ENCODE results near the gene ADARB2. TPM values are rescaled to one million over a fixed set of nuclear protein-coding genes. Genes with fewer than 3 reads are reported as not detected.

ADARB2 gene
- total RNA-seq, 4 donors from 2014 or later, result 0.80 to 4.9 (median 2.3) TPM

GRCh38 chr10:1661416-1661815 lies 75.9 kb downstream of the ADARB2 start:
- H3K27ac ChIP-seq, result no peak overlapping the region
- no peak for TF ChIP-seq POLR2A (IDR thresholded peaks at IDR 0.05)
- TF ChIP-seq POLR2AphosphoS5 (IDR thresholded peaks at IDR 0.05), result no peak
- no peak for TF ChIP-seq EP300 (IDR thresholded peaks at IDR 0.05; ENCODE audit: low read depth)
- TF ChIP-seq CTCF (IDR thresholded peaks at IDR 0.05), result no peak
- in situ Hi-C loops (cut with MboI; ENCODE audit: low pct_ligation_motif_present in 1 of 4, low pct_unique_long_range_greater_than_20kb in 1 of 4, low sequenced_read_pairs in 3 of 4) (no loop called here), intact Hi-C loops (cut with DNase I; ENCODE audit: low total_unique reads) (no loop called here)
- no peaks in the 10 kb centered on the region for H3K4me1 ChIP-seq
- no peaks in the 10 kb centered on the region for H3K9me3 ChIP-seq
- H3K27me3 ChIP-seq, result no peaks in the 10 kb centered on the region
- DNase-seq, result no peak
- no peak overlapping the region for H3K4me3 ChIP-seq
- WGBS, 2 donors (ENCODE audit: low coverage in 1 of 2), result 88 to 100% methylated on average over 1 to 3 of the region's 3 CpGs
- H3K36me3 ChIP-seq, result no peaks in the 10 kb centered on the region

GRCh38 chr10:1660815-1661214 lies 76.5 kb downstream of the ADARB2 start:
- no peak overlapping the region for H3K27ac ChIP-seq

GRCh38 chr10:1660386-1660785 lies 76.9 kb downstream of the ADARB2 start:
- TF ChIP-seq POLR2AphosphoS5 (IDR thresholded peaks at IDR 0.05) (no peak), EP300 (IDR thresholded peaks at IDR 0.05; ENCODE audit: low read depth) (no peak), CTCF (IDR thresholded peaks at IDR 0.05) (no peak)
- in situ Hi-C loops (cut with MboI; ENCODE audit: low pct_ligation_motif_present in 1 of 4, low pct_unique_long_range_greater_than_20kb in 1 of 4, low sequenced_read_pairs in 3 of 4), result no loop called here
- Histone ChIP-seq H3K9me3 (no peaks in the 10 kb centered on the region), H3K27me3 (no peaks in the 10 kb centered on the region), H3K27ac (no peak overlapping the region), H3K4me3 (no peak overlapping the region), H3K36me3 (no peaks in the 10 kb centered on the region), H3K4me1 (peaks cover 0 to 3% (median 0%) of the 10 kb centered on the region in 4 donors)
- intact Hi-C loops (cut with DNase I; ENCODE audit: low total_unique reads), result no loop called here
- no peak for DNase-seq
- WGBS, 2 donors (ENCODE audit: low coverage in 1 of 2), result 68 to 83% methylated on average over 3 to 7 of the region's 7 CpGs

More at GRCh38 chr10:1660815-1661214, 76.5 kb downstream of the ADARB2 start:
- WGBS, 2 donors (ENCODE audit: low coverage in 1 of 2), result 47 to 49% methylated on average over 3 to 5 of the region's 5 CpGs
- intact Hi-C loops (cut with DNase I; ENCODE audit: low total_unique reads), result no loop called here
- in situ Hi-C loops (cut with MboI; ENCODE audit: low pct_ligation_motif_present in 1 of 4, low pct_unique_long_range_greater_than_20kb in 1 of 4, low sequenced_read_pairs in 3 of 4), result no loop called here
- DNase-seq, result no peak
- TF ChIP-seq CTCF (IDR thresholded peaks at IDR 0.05), result no peak
- TF ChIP-seq POLR2A (IDR thresholded peaks at IDR 0.05), result no peak
- TF ChIP-seq POLR2AphosphoS5 (IDR thresholded peaks at IDR 0.05), result no peak
- no peak for TF ChIP-seq EP300 (IDR thresholded peaks at IDR 0.05; ENCODE audit: low read depth)
- Histone ChIP-seq H3K4me3 (no peak overlapping the region), H3K9me3 (no peaks in the 10 kb centered on the region), H3K36me3 (no peaks in the 10 kb centered on the region), H3K27me3 (no peaks in the 10 kb centered on the region), H3K4me1 (no peaks in the 10 kb centered on the region)

GRCh38 chr10:1659221-1659791 lies 78.0 kb downstream of the ADARB2 start:
- Histone ChIP-seq H3K4me1 (peaks cover 0 to 8% (median 0%) of the 10 kb centered on the region in 4 donors), H3K27me3 (no peaks in the 10 kb centered on the region), H3K4me3 (no peak overlapping the region), H3K27ac (no peak overlapping the region), H3K36me3 (no peaks in the 10 kb centered on the region), H3K9me3 (no peaks in the 10 kb centered on the region)
- intact Hi-C loops (cut with DNase I; ENCODE audit: low total_unique reads), result no loop called here
- no peak for DNase-seq
- 87 to 89% methylated on average over 7 to 21 of the region's 21 CpGs for WGBS, 2 donors (ENCODE audit: low coverage in 1 of 2)
- TF ChIP-seq POLR2A (IDR thresholded peaks at IDR 0.05) (no peak), CTCF (IDR thresholded peaks at IDR 0.05) (no peak), POLR2AphosphoS5 (IDR thresholded peaks at IDR 0.05) (no peak), EP300 (IDR thresholded peaks at IDR 0.05; ENCODE audit: low read depth) (no peak)
- in situ Hi-C loops (cut with MboI; ENCODE audit: low pct_ligation_motif_present in 1 of 4, low pct_unique_long_range_greater_than_20kb in 1 of 4, low sequenced_read_pairs in 3 of 4), result no loop called here
